Nephron progenitor cell (in vitro differentiated cells): ENCODE measurements around the gene FZD10.

Experiments used
- DNase-seq: peaks from one replicate; pipeline ENCODE4 v3.0.0; 2021
- H3K27ac Mint-ChIP-seq: 2 replicates; pipeline ENCODE4 v1.8.0; 2021; ENCODE audit warnings: mild to moderate bottlenecking, moderate library complexity, mixed read lengths
- H3K27me3 Mint-ChIP-seq: 2 replicates; pipeline ENCODE4 v1.8.0; 2021; ENCODE audit warnings: mild to moderate bottlenecking, low read depth, mixed read lengths; ENCODE audit not compliant: poor library complexity
- H3K36me3 Mint-ChIP-seq: 2 replicates; pipeline ENCODE4 v1.8.0; 2021; ENCODE audit warnings: low read depth, mixed read lengths
- H3K4me1 Mint-ChIP-seq: 2 replicates; pipeline ENCODE4 v1.8.0; 2021; ENCODE audit warnings: mixed read lengths
- H3K4me3 Mint-ChIP-seq: 2 replicates; pipeline ENCODE4 v1.8.0; 2021; ENCODE audit warnings: mild to moderate bottlenecking, moderate library complexity, mixed read lengths
- H3K9me3 Mint-ChIP-seq: 2 replicates; pipeline ENCODE4 v1.8.0; 2021; ENCODE audit warnings: mild to moderate bottlenecking, moderate library complexity, mixed read lengths
- CTCF ChIP-seq: fragments of 200-600 bp; sonication (generic); IDR thresholded peaks from 2 replicates; pipeline ENCODE4 v1.5.0; 2021; ENCODE audit warnings: antibody characterized with exemption

The FZD10 gene

GRCh38 chr12:130167537-130167936 is 5.3 kb downstream of the FZD10 start:
- Mint-ChIP-seq H3K27me3 (peaks cover 9% of the 10 kb centered on the region), H3K9me3 (peaks cover 4% of the 10 kb centered on the region), H3K4me3 (peak overlapping the region; percentile 56), H3K36me3 (no peaks in the 10 kb centered on the region), H3K27ac (peak overlapping the region; percentile 5), H3K4me1 (peaks cover 85% of the 10 kb centered on the region)
- no peak for TF ChIP-seq CTCF
- DNase-seq: no peak

- peaks cover 4% of the 10 kb centered on the region for H3K9me3 Mint-ChIP-seq
- H3K4me3 Mint-ChIP-seq: no peak overlapping the region
- H3K27me3 Mint-ChIP-seq: peaks cover 9% of the 10 kb centered on the region
Measured at GRCh38 chr12:130169256-130169655, 7.0 kb downstream of the FZD10 start.

GRCh38 chr12:130169924-130170323 is 7.7 kb downstream of the FZD10 start:
- DNase-seq: no peak
- no peak overlapping the region for H3K27ac Mint-ChIP-seq
- peaks cover 68% of the 10 kb centered on the region for H3K4me1 Mint-ChIP-seq
- H3K4me3 Mint-ChIP-seq: no peak overlapping the region
- no peaks in the 10 kb centered on the region for H3K36me3 Mint-ChIP-seq
- no peak for TF ChIP-seq CTCF
- peaks cover 4% of the 10 kb centered on the region for H3K9me3 Mint-ChIP-seq
- H3K27me3 Mint-ChIP-seq: peaks cover 9% of the 10 kb centered on the region

More at GRCh38 chr12:130169256-130169655, 7.0 kb downstream of the FZD10 start:
- Mint-ChIP-seq H3K27ac (no peak overlapping the region), H3K4me1 (peaks cover 75% of the 10 kb centered on the region), H3K36me3 (no peaks in the 10 kb centered on the region)
- no peak for TF ChIP-seq CTCF
- DNase-seq: no peak

- DNase-seq: no peak
- H3K36me3 Mint-ChIP-seq: no peaks in the 10 kb centered on the region
- H3K4me3 Mint-ChIP-seq: no peak overlapping the region
- peaks cover 4% of the 10 kb centered on the region for H3K9me3 Mint-ChIP-seq
- peaks cover 9% of the 10 kb centered on the region for H3K27me3 Mint-ChIP-seq
- no peak for TF ChIP-seq CTCF
- peak overlapping the region; percentile 6 for H3K27ac Mint-ChIP-seq
- H3K4me1 Mint-ChIP-seq: peaks cover 63% of the 10 kb centered on the region
Measured at GRCh38 chr12:130170611-130171010, 8.3 kb downstream of the FZD10 start.

- Mint-ChIP-seq H3K27me3 (peaks cover 10% of the 10 kb centered on the region), H3K9me3 (peaks cover 5% of the 10 kb centered on the region), H3K4me3 (peak overlapping the region; percentile 31)
Measured at GRCh38 chr12:130177635-130178242, 15.5 kb downstream of the FZD10 start.

More at GRCh38 chr12:130177635-130178242, 15.5 kb downstream of the FZD10 start:
- no peak for TF ChIP-seq CTCF
- H3K36me3 Mint-ChIP-seq: no peaks in the 10 kb centered on the region
- no peak for DNase-seq
- H3K4me1 Mint-ChIP-seq: peaks cover 34% of the 10 kb centered on the region
- peak overlapping the region; percentile 96 for H3K27ac Mint-ChIP-seq
